T1000 (cell line): ENCODE data around the gene ALG1.
A peak's percentile ranks its signal among the peaks of the same experiment; 100 is the strongest.
"Not testable (repeated sequence)": the region's sequence is repeated elsewhere in the genome, so short reads cannot be mapped to it uniquely, and the experiment has no call there.

Experiments used
- DNase-seq: peaks from one replicate; lab custom pipeline; 2025; ENCODE audit warnings: mixed read lengths; lab: John Stamatoyannopoulos, UW

Gene ALG1

GRCh38 chr16:5071681-5072333 is at the start of gene ALG1:
Gene ALG1, plus strand, starts transcription at chr16:5071843. Its CDS starts 7 bp downstream, at chr16:5071850.
- peak; percentile 82 for DNase-seq

- DNase-seq: no peak
Observed at GRCh38 chr16:5022521-5022920, 49.1 kb upstream of the ALG1 start.

- DNase-seq: no peak
Observed at GRCh38 chr16:5024632-5025031, 47.0 kb upstream of the ALG1 start.

- DNase-seq: no peak
Observed at GRCh38 chr16:5025171-5025632, 46.4 kb upstream of the ALG1 start.

- no peak for DNase-seq
Observed at GRCh38 chr16:5026664-5027063, 45.0 kb upstream of the ALG1 start.

- no peak for DNase-seq
Observed at GRCh38 chr16:5027086-5027485, 44.6 kb upstream of the ALG1 start.

- no peak for DNase-seq
Observed at GRCh38 chr16:5027575-5028235, 43.9 kb upstream of the ALG1 start.

- DNase-seq: no peak
Observed at GRCh38 chr16:5028950-5029475, 42.6 kb upstream of the ALG1 start.

- DNase-seq: no peak
Observed at GRCh38 chr16:5030251-5030870, 41.3 kb upstream of the ALG1 start.

GRCh38 chr16:5031601-5032000 is 40.0 kb upstream of the ALG1 start:
- no peak for DNase-seq

GRCh38 chr16:5032748-5033167 is 38.9 kb upstream of the ALG1 start:
- no peak for DNase-seq

GRCh38 chr16:5033256-5034166 is 38.1 kb upstream of the ALG1 start, which contains the start of gene NAGPA:
Gene NAGPA, minus strand, starts transcription at chr16:5033935. Its CDS starts 21 bp downstream, at chr16:5033914.
- DNase-seq: peak; percentile 70

- no peak for DNase-seq
Observed at GRCh38 chr16:5034167-5034523, 37.5 kb upstream of the ALG1 start.

- no peak for DNase-seq
Observed at GRCh38 chr16:5035909-5036227, 35.8 kb upstream of the ALG1 start.

- DNase-seq: no peak
Observed at GRCh38 chr16:5036228-5037156, 35.2 kb upstream of the ALG1 start.

- DNase-seq: no peak
Observed at GRCh38 chr16:5040451-5040850, 31.2 kb upstream of the ALG1 start.

GRCh38 chr16:5041600-5042133 is 30.0 kb upstream of the ALG1 start:
- no peak for DNase-seq

- DNase-seq: no peak
Observed at GRCh38 chr16:5042574-5043171, 29.0 kb upstream of the ALG1 start.

- no peak for DNase-seq
Observed at GRCh38 chr16:5044011-5044540, 27.6 kb upstream of the ALG1 start.

GRCh38 chr16:5044581-5044980 is 27.1 kb upstream of the ALG1 start:
- DNase-seq: not testable (repeated sequence)
